Left hindlimb (tissue), 1 donor: Measurements from ENCODE around the gene LIN28B.
A peak's percentile ranks its signal among the peaks of the same experiment; 100 is the strongest.
"Not testable (repeated sequence)": the region's sequence is repeated elsewhere in the genome, so short reads cannot be mapped to it uniquely, and the experiment has no call there.

Experiments used
- DNase-seq: peaks from one replicate; pipeline ENCODE4 v3.0.0-alpha.2; 2018

The LIN28B gene

DNA sequence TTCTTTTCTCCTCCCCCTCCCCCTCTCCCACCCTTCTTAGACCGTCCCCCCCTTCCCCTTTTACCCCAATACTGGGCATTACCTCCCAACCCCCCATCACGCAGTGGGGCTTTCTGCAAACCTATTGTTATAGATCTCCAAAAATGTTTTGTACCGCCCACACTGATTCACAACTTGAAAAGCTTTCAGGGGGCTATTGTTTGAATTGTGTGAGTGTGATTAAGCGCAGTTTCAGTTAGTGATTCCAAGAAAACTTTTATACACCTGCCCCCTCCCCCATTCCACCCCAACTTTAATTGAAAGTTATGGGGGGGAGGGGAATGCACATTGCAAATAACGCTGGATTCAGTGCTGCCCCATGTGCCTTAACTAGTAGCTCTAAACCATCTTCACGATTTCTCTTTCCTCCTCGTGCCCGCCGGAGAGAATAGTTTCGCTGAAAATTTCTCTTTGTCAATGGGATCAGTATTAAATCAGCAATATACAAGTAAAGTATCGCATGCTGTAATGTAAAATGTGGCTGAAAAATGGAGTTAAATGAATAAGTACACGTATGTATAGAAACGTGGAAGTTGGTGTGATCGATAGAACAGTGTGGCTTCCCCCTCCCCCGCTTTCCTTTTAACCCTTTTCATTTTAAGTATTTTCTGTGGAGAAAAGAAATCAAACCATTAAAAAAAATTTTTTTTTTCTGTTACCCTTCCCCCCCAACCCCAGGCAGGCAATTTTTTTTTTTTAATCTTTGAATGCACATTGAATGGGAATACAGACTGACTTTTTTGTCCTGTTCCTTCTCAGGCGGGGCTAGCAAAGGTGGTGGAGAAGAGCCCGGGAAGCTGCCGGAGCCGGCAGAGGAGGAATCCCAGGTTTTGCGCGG lies 632 bp downstream of the LIN28B start:
- peak; percentile 28 for DNase-seq

DNA sequence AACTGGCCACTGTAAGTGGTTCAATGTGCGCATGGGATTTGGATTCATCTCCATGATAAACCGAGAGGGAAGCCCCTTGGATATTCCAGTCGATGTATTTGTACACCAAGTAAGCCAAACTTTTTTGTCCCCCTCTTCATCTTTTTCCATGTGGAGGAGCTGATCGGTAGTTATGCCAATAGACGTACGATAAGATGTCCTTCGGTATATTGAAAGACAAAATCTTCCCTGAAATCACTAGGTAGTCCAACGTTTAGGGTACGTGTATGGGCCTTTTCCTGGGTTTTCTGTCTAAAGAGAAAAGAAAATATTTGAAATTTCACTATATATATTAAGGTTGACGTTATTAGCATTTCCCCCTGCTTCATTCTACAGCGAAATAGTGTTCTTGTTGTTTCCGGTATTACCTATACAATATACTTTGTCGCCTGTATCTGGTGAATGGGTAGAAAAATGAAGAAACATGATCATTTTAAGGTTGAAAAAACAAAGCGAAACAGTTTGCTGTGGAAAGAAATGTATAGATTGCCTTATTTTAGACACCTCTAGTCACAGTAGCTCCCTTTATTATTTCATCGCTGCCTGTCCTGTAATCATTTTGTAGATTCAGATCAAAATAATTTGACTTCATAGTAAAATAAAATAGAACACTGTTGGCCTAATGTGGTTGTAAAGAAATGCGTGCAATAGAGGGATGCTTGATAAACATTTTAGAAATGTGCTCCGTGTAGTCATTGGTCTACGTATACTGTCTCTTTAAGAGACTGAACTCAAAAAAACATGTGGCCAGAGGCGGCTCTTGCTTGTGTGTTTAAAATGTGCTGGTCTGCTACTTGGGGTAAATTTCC lies 1.5 kb downstream of the LIN28B start:
- DNase-seq = no peak

DNA sequence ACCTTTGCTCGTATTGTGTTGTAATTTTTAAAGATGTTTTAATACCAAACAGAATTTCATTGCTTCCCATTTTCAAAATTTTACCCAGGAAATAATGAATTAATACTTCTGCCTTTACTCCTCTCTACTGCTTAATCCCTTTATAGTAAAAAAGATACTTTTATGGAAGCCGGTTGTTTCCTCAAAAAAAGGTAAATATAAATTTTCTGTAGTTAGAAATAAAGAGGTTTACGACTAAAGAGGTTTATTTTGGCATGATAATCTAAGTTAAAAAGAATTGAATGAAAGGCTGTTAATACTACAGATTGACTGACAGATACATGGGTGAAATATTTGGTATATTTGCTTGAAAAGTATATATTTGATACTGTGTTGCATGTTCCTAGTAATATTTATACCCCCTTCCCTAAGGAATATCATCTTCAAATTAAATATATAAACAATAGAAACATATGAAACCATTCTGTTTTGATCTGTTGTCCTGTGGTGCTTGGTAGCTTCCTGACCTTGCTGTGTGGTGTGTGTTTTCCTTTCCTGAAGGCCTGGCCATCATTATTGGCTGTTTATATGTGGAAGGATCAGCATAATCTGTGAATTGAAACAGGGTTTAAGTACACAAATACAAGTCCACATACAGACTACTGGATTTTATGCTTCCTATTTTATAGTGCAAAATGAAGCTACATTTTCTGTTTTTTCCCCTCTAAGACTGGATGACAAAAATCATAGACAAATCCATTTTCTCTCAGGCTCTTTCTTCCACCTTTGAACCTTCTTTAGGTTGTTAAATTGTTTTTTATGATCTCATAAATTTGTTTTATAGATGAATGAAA lies 2.3 kb downstream of the LIN28B start:
- DNase-seq = no peak

DNA sequence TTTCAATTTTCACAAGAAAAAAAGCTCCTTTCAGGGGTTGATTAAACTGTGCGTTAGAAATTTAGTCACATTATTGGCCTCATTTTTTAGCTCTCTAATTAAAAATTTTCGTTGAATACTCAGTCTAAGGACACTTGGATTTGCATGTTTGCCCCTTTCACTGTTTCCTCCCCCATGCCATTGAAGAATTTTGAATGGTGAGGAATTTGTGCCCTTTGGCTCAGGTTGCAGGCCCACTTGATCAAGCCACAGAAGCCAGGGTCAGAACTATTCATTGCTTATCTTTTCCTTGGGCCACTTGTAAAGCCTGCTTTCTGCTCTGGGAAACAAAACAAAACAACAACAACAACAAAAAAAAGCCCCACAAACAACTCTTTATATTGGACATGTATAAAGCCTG lies 12.2 kb downstream of the LIN28B start:
- DNase-seq = no peak

DNA sequence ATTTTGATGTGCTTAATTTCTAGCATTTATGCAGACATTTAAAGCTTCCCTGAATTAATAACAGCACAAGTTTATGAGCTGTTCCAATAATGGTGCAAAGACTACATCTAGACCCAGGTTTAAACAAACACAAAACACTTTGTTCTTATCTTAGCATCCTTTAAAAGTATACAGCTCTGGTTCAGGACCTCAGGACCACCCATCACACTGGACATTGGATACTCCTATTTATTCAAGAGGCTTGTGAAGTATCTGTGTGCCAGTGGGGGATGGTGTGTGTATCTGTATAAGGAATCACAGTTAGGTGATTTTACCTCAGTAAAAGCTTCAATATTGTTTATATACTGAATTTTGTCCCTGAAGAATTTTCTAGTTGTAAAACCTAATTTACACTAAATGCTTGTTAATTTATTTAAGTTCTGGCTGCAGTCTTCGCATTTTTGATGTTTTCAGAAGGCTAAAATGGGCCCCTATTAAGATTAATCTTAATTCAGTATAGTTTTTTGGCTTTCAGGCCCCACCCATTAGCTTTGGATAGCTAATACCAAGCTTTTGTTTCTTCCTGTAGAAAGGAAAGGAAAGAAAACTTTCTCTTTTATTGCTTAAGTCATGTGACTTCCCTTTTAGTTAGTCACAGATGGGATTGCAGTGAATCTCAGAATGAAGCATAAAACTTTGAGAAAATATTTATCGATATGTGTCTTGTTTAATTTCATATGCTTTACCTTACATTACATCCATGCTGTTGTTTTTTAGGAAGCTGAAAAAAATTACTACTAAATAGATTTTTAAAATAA lies 13.1 kb downstream of the LIN28B start:
- no peak for DNase-seq

DNA sequence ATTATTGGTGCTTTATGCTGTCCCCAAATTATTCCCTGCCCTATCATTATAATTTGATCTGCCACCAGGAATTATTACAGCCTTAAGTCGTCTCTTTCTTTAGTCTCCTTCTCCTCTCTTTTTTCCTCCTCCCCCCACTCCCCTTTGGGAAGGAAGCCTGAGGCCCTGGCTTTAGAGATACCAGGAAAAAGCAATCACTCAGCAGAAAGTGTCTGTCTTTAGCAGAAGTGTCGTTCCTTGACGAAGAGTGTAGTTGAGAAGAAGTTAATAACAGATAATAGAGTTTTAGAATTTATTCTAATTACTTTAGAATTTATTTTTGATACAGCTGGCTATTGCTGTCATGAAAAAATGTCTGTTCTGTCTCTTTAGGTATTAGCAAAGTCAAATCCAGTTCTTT lies 16.5 kb downstream of the LIN28B start:
- DNase-seq = no peak

DNA sequence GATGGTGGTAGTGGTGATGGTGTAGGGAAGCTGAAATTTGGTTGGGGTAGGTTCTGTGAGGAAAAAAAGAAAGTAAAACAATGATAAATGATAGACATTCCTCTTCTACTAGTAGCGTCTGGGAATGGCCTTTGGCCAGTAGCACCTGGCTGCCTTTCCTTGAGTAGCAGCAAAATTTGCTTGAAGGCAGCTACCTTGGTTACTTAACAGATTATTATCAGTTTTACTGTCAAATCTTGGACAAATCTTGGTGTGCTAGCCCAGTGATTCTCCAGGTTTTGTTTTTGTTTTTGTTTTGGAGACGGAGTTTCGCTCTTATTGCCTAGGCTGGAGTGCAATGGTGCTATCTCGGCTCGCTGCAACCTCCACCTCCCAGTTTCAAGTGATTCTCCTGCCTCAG lies 26.4 kb downstream of the LIN28B start:
- no peak for DNase-seq

DNA sequence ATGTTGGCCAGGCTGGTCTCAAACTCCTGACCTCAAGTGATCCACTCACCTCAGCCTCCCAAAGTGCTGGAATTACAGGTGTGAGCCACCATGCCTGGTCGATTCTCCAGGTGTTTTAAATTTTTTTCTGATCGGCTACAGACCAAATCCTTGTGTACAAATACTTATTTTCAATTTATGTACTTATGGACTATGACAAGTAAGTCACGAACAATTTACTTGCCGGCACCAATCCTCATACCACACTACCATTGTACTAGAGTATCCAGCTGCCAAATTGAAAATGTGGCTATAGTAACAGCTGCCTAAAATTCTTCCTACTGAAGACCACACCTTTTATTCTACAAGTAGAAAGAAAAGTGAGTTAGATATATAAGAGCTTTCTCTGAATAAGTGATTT lies 26.9 kb downstream of the LIN28B start:
- no peak for DNase-seq

DNA sequence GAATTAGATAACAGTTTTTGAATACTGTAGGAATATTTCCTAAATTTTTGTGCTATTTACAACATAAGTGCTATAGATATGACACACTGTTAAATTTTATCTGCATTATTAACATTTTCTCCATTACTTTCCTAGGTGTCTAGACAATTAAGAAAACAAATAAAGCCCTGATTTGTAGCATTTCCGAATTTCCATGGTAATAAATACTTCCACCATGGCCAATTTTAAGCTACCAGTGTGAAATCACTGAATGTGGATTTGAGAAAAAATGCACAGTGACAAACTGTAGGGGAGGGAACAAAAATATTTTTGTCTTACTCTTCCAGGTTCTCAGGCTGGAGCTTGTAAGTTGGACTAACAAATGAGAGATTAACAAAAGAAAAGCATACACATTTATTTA lies 27.9 kb downstream of the LIN28B start:
- DNase-seq = no peak

DNA sequence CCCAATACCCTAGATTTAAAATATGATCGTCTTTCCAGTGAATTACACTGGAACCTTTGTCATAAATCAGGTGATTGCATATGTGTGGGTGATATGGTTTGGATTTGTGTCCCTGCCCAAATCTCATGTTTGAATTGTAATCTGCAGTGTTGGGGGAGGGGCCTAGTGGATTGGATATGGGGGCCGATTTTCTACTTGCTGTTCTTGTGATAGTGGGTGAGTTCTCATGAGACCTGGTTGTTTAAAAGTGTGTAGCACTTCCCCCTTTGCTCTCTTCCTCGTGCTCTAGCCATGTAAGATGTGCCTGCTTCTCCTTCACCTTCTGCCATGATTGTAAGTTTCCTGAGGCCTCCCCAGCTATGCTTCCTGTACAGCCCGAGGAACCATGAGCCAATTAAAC lies 29.0 kb downstream of the LIN28B start:
- DNase-seq = not testable (repeated sequence)

DNA sequence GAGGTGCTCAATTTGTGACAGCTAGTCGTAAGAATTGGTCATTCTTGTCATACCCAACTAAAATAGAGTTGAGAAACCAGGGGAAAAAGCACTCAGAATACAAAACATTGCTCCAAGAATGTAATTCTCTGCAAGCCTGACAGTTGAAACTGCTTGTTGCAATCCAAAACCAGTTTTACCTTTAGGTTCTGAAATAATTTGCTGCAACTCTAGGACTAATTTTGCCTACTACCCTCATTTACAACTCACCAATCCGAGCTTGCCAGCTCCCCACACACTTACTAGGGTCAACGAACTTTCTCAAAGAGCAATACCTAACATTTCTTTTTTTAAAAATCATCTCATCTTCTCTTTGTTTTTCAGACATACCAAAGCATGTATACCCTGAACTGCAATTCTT lies 29.7 kb downstream of the LIN28B start:
- no peak for DNase-seq

DNA sequence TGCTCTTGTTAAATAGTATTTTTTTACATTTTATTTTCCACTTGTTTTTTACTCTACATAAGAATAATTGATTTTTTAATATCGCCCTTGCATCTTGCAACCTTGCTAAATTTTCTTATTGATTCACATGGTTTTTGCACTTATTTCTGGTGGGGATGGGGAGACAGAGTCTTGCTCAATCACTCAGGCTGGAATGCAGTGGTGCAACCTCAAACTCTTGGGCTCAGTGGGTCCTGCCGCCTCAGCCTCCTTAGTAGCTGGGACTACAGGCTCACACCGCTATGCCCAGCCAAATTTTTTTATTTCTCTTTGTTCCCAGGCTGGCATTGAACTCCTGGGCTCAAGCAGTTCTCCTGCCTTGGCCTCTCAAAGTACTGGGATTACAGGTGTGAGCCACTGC lies 30.3 kb downstream of the LIN28B start:
- no peak for DNase-seq

DNA sequence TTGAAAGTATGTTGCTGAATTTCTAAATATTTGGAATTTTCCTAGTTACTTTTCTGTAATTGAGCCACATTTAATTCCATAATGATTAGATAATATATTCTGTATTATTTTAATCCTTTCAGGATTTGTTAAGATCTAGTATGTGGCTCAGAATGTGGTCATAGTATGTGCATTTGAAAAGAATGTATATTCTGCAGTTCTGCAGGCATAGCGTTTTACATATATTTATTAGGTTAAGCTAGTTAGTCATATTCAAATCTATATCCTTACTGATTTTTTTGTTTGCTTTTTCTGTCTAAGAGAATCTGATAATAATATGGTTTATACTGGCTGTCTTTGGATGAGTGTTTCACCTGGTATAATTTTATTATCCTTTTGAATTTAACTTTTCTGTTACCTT lies 33.2 kb downstream of the LIN28B start:
- DNase-seq = no peak

DNA sequence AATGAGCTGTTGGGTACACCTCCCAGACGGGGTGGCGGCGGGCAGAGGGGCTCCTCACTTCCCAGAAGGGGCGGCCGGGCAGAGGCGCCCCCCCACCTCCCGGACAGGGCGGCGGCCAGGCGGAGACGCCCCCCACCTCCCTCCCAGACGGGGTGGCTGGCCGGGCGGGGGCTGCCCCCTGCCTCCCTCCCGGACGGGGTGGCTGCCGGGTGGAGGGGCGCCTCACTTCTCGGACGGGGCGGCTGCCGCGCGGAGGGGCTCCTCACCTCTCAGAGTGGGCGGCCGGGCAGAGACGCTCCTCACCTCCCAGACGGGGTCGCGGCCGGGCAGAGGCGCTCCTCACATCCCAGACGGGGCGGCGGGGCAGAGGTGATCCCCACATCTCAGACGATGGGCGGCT lies 34.2 kb downstream of the LIN28B start:
- not testable (repeated sequence) for DNase-seq

DNA sequence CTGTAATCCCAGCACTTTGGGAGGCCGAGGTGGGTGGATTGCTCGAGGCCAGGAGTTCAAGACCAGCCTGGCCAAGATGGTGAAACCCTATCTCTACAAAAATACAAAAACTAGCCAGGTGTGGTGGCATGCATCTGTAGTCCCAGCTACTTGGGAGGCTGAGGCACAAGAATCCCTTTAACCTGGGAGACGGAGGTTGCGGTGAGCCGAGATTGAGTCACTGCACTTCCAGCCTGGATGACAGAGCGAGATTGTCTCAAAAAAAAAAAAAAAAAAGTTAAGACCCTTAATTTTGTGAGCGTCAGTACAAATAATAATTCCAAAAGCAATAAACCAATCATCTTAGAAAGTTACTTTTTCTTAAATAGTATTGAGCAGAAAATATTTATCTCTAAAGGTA lies 36.7 kb downstream of the LIN28B start:
- DNase-seq = not testable (repeated sequence)

DNA sequence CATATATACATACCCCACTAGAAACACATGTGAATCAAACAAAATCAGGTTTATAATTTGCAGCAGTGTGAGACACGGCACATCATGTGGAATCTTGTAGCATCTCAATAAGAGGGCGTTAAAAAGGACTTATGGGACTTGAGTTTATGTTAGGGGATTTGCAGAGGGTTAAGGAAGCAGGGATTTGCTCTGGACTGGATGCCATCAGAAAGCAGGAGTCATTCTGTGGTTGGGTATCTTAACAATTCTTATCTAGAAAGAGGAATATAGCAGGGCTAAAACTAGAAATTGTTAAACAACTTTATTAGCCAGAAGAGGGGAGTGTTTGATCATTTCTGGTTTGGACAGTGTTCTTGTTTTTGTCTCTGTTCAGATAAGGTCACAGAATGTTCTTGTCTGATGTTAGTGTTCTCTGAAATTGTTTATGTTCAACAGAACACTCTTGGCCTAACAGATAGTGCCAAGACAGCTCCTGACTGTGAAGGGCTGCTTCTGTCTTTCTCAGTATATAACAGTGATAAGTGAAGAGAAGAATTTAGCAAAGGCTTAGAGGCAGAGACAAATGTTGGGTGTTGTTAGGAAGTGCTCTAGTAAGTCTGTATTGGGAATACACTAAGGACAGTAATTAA lies 39.2 kb downstream of the LIN28B start:
- DNase-seq = no peak

DNA sequence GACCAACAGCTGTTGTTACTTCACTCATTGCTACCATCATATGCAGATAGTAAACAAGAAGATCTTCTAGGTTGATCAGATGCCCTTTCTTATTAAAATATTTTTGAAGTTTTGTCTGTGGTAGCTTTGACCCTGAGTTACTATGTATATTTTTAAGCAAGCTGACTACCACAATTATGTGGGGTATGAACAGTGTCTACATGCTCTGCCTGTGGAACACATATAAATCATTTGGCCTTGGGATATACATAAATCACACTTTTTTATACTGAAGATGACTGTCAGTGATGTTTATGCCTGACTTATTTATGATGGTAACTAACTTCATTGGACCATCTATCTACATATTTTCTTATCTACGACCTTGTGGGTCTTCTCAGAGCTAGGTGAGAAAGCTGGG lies 44.2 kb downstream of the LIN28B start:
- DNase-seq = no peak

DNA sequence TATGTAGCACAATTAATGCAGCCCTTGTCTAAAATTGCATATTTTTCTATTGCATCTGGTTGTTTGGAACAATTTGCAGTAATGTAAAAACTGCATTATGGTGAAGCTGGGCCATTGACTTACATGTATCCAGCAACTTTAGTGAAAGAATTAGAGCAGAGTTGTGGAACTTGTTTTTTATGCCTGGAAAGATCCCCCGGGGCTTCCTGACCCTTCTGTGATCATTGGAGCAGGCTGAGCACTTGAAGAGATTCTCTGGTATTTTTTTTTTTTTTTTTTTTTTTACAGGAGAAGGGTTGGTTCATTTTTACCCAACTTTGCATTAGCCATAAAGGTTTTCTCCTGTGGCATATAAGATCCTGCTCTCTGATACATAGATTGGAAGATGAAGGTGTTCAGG lies 45.0 kb downstream of the LIN28B start:
- no peak for DNase-seq

DNA sequence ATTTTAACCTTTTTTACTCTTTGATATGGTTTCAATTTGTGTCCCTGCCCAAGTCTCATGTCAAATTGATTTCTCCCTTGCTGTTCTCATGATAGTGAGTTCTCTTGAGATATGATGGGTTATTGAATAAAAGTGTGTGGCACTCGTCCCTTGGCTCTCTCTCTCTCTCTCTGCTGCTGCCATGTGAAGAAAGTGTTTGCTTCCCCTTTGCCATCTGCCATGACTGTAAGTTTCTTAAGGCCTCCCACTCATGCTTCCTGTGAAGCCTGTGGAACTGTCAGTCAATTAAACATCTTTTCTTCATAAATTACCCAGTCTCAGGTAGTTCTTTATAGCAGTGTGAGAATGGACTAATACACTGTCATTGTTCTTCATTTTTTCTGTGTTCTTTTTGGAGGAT lies 48.5 kb downstream of the LIN28B start:
- no peak for DNase-seq

DNA sequence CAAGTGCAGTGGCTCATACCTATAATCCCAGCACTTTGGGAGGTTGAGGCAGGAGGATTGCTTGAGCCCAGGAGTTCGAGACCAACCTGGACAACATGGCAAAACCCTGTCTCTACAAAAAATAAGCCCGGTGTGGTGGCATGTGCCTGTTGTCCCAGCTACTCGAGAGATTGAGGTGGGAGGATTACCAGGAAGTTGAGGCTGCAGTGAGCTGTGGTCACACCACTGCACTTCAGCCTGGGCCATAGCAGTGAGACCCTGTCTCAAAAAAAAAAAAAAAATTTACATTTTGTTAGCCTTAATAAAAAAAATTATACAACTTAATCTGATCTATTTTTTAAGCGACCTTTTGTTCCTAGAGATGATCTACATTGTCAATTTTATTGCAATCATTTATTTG lies 56.6 kb downstream of the LIN28B start:
- not testable (repeated sequence) for DNase-seq

DNA sequence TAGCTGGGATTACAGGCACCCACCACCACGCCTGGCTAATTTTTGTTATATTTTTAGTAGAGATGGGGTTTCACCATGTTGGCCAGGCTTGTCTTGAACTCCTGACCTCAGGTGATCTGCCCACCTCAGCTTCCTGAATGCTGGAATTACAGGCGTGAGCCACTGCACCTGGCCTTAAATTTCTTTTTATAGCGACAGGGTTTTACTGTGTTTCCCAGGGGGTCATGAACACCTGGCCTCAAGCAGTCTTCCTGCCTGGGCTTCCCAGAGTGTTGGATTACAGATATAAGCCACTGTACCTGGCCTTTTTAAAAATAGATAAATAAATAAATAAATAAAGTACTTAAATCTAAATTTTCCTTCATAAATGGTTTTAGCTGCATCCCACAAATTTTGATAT lies 57.5 kb downstream of the LIN28B start:
- DNase-seq = no peak

DNA sequence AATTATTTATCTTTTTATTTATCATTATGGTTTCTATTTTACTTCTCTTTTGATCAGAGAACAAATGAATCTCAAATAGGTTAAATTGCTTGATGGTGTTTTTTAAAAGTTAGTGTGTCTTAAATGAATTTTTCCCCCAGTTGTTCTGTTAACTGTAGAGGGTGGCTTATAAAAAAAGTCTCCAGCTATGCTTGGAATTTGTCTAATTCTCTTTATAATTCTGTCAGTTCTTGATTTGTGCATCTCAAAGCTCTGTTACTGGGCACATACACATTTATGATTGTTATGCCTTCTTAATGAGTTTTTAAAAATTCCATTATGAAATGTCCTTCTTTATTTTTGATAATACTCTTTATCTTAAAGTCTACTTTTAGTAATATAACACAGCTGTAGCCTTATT lies 58.0 kb downstream of the LIN28B start:
- no peak for DNase-seq
